ENCODE data around the gene SMIM23.

SMIM23 gene

GRCh38 chr5:171798418-171798817 is 12.8 kb downstream of the SMIM23 start:
- Histone ChIP-seq H3K36me3 (replicated peaks; ENCODE audit: insufficient read depth, low read length) (no peaks in the 10 kb centered on the region), H3K4me2 (ENCODE audit: low read depth, low read length) (no peak overlapping the region), H2AFZ (ENCODE audit: low read length) (no peak overlapping the region), H3K9me3 (replicated peaks; ENCODE audit: insufficient read depth, low read length) (no peaks in the 10 kb centered on the region), H4K20me1 (ENCODE audit: insufficient read depth, low read length) (no peaks in the 10 kb centered on the region), H3K27ac (ENCODE audit: low read length) (no peak overlapping the region), H3K27me3 (replicated peaks; ENCODE audit: insufficient read depth, low read length) (no peaks in the 10 kb centered on the region), H3K9ac (ENCODE audit: low read length) (no peak overlapping the region), H3F3A (ENCODE audit: insufficient read depth, low read length) (no peaks in the 10 kb centered on the region), H3K79me2 (ENCODE audit: low read length) (no peaks in the 10 kb centered on the region), H3K9me2 (replicated peaks; ENCODE audit: insufficient read depth, low read length) (no peaks in the 10 kb centered on the region), H3K4me1 (ENCODE audit: low read length) (no peaks in the 10 kb centered on the region), H3K4me3 (ENCODE audit: low read length) (no peak overlapping the region)
- no peak for TF ChIP-seq EZH2phosphoT487 (IDR thresholded peaks at IDR 0.05; ENCODE audit: low read length)
- no peak for TF ChIP-seq EZH2 (optimal IDR thresholded peaks at IDR 0.05; ENCODE audit: low read depth, low read length)
- no peak for TF ChIP-seq CTCF (IDR thresholded peaks at IDR 0.05; ENCODE audit: low read length)
- DNase-seq = no peak

- no peaks in the 10 kb centered on the region for H3K4me1 ChIP-seq (ENCODE audit: low read length)
- DNase-seq = no peak
- no peaks in the 10 kb centered on the region for H3K36me3 ChIP-seq (replicated peaks; ENCODE audit: insufficient read depth, low read length)
- no peak overlapping the region for H3K9ac ChIP-seq (ENCODE audit: low read length)
- H3F3A ChIP-seq (ENCODE audit: insufficient read depth, low read length) = no peaks in the 10 kb centered on the region
- H3K4me2 ChIP-seq (ENCODE audit: low read depth, low read length) = no peak overlapping the region
- H4K20me1 ChIP-seq (ENCODE audit: insufficient read depth, low read length) = no peaks in the 10 kb centered on the region
- no peak overlapping the region for H3K27ac ChIP-seq (ENCODE audit: low read length)
- H3K79me2 ChIP-seq (ENCODE audit: low read length) = no peaks in the 10 kb centered on the region
- no peaks in the 10 kb centered on the region for H3K9me2 ChIP-seq (replicated peaks; ENCODE audit: insufficient read depth, low read length)
- H3K27me3 ChIP-seq (replicated peaks; ENCODE audit: insufficient read depth, low read length) = no peaks in the 10 kb centered on the region
- H2AFZ ChIP-seq (ENCODE audit: low read length) = no peak overlapping the region
- no peak overlapping the region for H3K4me3 ChIP-seq (ENCODE audit: low read length)
- TF ChIP-seq CTCF (IDR thresholded peaks at IDR 0.05; ENCODE audit: low read length) (no peak), EZH2 (optimal IDR thresholded peaks at IDR 0.05; ENCODE audit: low read depth, low read length) (no peak)
- H3K9me3 ChIP-seq (replicated peaks; ENCODE audit: insufficient read depth, low read length) = no peaks in the 10 kb centered on the region
Observed at GRCh38 chr5:171801839-171802238, 16.2 kb downstream of the SMIM23 start.

GRCh38 chr5:171805746-171806145 is 20.1 kb downstream of the SMIM23 start:
- H3K9ac ChIP-seq (ENCODE audit: low read length) = no peak overlapping the region
- TF ChIP-seq EZH2 (optimal IDR thresholded peaks at IDR 0.05; ENCODE audit: low read depth, low read length) = no peak
- TF ChIP-seq EZH2phosphoT487 (IDR thresholded peaks at IDR 0.05; ENCODE audit: low read length) = no peak
- no peak for TF ChIP-seq CTCF (IDR thresholded peaks at IDR 0.05; ENCODE audit: low read length)

More at GRCh38 chr5:171805746-171806145, 20.1 kb downstream of the SMIM23 start:
- Histone ChIP-seq H2AFZ (ENCODE audit: low read length) (no peak overlapping the region), H3F3A (ENCODE audit: insufficient read depth, low read length) (no peaks in the 10 kb centered on the region), H3K4me3 (ENCODE audit: low read length) (no peak overlapping the region), H3K27ac (ENCODE audit: low read length) (no peak overlapping the region), H3K79me2 (ENCODE audit: low read length) (no peaks in the 10 kb centered on the region), H3K4me2 (ENCODE audit: low read depth, low read length) (no peak overlapping the region), H3K36me3 (replicated peaks; ENCODE audit: insufficient read depth, low read length) (no peaks in the 10 kb centered on the region), H3K9me3 (replicated peaks; ENCODE audit: insufficient read depth, low read length) (no peaks in the 10 kb centered on the region), H3K4me1 (ENCODE audit: low read length) (no peaks in the 10 kb centered on the region), H4K20me1 (ENCODE audit: insufficient read depth, low read length) (no peaks in the 10 kb centered on the region), H3K27me3 (replicated peaks; ENCODE audit: insufficient read depth, low read length) (no peaks in the 10 kb centered on the region), H3K9me2 (replicated peaks; ENCODE audit: insufficient read depth, low read length) (no peaks in the 10 kb centered on the region)
- no peak for DNase-seq
